GM04503 (cell line): ENCODE data around the gene DPYSL5.
"Not testable (repeated sequence)": the region's sequence is repeated elsewhere in the genome, so short reads cannot be mapped to it uniquely, and the experiment has no call there.

Experiments used
- DNase-seq: peaks from one replicate; pipeline ENCODE4 v3.0.0-alpha.2; 2012; ENCODE audit warnings: low read depth

Gene DPYSL5

DNA sequence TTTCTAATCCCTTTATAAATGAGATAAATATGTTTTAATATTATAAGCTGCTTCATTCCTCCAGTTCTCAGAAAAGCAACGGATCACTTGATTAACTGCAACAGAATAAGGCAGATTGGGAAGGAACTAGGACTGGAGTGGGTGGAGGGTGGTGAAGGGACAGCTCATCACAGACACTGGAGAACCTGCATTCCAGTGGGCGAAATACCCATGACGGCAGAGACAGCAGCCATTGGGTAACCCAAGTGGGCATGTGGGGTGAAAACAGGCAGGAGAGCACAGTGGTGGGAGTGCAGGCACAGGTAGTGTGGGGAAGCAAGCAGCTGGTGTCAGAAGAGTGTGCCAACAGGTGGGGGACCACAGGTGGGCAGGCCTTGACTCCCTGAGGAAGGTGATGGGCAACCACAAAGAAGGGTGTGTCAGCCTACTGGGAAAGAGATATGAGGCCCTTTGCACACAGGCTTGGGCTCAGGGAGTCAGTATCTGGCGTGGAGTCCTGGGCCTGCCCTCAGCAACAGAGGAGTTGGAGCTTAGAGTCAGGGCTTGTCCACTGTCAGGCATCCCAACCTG, 27.2 kb downstream of the DPYSL5 start:
- DNase-seq: no peak

DNA sequence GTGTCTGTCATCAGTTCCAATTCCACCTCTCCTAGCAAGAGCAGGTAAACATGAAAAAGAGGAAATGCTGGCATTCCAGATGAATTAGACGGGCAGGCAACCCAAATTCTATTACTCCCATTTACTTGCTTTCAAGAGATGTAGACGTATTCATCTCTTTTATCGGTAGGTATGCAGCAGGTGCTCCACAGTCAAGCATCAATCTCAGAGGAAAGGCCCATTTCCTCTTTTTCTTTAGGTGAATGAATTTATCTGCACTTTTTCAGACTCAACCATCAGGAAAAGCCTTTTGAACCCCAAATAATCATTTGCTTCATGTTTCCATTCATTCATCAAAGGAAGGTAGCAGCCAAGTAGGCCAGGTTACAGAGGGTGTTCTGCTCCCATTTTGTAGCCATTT, 27.9 kb downstream of the DPYSL5 start:
- DNase-seq: no peak

- no peak for DNase-seq
Observed at GRCh38 chr2:26876260-26876659, 28.3 kb downstream of the DPYSL5 start.

DNA sequence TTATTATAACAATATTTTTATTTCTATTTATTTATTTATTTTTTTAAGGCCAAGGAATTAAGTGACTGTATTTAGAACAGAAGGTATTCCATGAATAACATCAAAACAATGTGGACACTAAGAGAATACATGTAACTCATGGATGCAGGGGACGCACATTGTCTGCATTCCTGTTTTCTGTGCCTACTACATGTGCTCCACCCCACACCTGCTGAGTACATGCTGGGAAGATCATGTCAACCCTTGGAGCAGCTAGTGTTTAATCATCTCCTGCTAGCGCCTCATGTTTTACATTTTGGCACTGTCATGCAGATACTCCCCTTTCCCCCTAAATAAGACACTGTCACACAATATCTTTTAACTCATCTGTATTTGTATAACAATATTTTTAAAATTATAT, 29.3 kb downstream of the DPYSL5 start:
- DNase-seq: no peak

DNA sequence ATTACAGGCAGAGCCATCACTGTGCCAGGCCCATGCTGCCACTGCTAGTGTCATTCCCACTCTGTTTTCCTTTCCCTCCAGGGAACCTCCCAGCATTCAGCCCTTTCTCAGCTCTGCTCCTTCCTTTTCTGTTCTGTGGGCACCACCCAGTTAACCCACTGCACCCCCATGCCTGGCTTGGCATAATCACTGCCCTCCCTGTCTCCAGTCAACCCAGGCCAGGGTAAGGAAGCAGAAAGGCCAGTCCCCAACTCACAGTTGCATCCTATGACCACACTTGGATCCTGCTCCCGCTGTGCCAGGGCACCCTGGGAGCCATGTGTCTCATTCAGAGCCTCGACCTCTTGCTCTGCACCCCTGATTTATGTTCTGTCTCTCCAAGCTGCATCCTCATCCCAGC, 32.2 kb downstream of the DPYSL5 start:
- DNase-seq: no peak

DNA sequence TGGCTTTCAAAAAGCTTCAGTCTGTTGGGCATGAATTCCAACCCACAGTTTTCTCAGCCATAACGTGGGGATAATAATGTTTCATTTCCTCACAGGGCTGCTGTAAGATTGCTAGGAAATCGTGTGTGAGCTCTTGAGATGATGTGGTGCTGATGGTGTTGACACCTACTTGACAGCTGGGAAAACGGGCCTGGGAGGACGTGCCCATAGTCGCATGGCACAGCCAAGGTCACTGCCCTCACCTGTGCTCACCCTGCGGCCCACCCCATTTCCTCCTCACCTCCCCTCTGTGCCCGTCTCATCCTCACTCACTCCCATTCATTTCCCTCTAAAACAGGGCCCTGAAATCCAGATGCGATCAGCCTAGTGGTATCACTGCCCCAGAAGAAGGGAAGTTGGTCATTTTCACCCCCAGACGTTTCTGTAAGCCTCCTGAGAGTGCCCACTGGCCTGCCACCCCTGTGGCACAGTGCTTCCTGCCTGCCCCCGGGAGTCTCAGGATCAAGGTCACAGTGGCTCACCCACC, 33.0 kb downstream of the DPYSL5 start:
- DNase-seq: no peak

DNA sequence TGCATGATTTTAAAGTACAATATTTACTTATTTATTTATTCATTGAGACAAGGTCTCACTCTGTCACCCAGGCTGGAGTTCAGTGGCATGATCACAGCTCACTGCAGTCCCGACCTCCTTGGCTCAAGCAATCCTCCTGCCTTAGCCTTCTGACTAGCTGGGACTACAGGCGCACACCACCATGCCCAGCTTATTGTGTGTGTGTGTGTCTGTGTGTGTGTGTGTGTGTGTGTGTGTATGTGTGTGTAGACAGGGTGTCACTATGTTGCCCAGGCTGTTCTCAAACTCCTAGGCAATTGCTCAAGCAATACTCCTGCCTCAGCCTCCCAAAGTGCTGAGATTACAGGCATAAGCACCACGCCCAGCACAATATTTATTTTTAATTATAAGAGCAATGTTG, 34.3 kb downstream of the DPYSL5 start:
- DNase-seq: not testable (repeated sequence)

- DNase-seq: no peak
Observed at GRCh38 chr2:26883956-26884355, 36.0 kb downstream of the DPYSL5 start.

DNA sequence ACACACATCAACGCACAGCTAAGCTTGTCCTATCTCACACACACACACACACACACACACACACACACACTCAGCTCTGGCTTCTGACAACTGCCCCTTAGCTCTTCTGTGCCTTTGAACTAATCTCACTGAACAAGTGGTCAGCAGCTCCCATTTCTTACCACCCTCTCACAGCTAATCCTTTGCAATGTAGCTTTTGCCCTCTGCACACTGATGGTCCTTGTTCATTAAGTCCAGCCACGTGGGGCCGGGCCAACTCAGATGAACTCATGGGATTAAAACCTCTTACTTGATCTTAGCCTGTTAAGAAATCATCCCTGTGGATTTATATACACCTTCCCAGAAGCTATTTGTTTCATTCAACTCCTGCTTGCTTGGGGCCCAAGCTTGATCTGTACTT, 36.6 kb downstream of the DPYSL5 start:
- DNase-seq: no peak

DNA sequence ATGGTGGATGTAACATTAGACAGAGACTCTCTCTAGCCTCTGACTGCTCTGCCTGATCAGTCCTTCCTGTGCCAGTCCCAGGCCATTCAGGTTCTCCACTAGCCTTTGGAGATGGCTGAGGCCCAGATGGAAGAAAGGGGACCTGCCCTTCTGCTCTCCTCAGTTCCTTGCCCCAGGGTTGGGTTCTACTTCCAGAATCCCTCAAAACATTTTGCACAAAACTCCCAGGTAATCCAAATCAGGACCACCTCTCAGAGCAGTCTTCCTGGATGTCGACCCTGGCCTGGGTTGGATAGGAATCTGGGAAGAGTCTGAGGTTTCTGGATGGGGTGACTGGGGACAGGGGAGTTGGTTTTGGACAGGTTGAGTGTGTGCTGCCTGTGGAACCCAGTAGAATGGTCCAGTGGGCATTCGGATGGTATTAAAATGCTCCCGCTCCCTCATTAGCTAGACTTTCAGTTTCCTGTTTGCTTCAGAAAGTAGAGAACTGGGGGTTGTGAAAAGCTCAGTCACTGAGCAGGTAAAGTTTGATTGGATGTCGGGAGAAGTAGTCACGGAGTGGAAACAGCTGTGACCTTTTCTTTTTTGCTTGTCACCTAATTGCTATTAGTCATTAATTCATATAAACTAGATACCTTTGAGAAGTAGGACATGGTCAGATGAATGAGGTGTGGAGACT, 37.9 kb downstream of the DPYSL5 start:
- DNase-seq: no peak

- no peak for DNase-seq
Observed at GRCh38 chr2:26886736-26887135, 38.8 kb downstream of the DPYSL5 start.

DNA sequence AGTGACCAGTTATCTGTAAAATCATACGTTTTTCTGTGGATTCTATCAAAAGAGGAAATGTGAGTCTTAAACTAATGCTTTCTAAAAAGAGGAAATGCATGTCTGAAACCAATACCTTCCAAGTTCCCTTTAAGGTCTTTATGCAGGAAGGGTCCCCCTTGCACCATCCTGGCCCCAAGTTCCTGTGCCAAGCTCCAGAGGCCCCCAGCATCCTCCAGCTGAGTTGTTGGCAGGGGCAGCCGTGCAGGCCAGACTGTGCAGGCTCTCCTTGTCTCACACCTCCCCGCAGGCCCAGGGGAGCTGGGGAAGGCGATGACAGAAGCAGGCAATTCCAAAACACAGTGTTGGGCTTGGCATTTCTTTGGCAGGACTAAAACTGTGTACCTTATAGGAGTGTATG, 39.2 kb downstream of the DPYSL5 start:
- DNase-seq: no peak

- DNase-seq: no peak
Observed at GRCh38 chr2:26889796-26890195, 41.9 kb downstream of the DPYSL5 start.

- no peak for DNase-seq
Observed at GRCh38 chr2:26890341-26891000, 42.5 kb downstream of the DPYSL5 start.

DNA sequence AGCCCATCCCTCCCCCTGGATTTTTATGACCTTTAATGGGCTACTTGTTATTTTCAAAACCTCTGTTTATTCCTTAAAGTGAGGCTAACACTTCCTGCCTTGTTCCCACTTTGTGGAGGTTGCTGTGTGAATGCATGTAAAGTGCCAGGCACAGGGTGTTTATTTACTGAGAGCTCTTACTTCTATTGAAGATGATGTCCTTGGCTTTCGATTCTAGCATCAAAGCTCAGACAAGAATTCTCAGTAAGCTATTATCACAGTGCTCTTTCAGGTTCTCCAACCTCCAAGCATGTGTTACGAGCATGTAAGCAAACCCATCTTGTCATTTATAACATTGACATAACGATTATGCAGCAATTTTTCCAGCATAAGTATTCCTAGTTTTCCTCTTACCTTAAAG, 44.2 kb downstream of the DPYSL5 start:
- DNase-seq: no peak

- DNase-seq: no peak
Observed at GRCh38 chr2:26892922-26893524, 45.1 kb downstream of the DPYSL5 start.

DNA sequence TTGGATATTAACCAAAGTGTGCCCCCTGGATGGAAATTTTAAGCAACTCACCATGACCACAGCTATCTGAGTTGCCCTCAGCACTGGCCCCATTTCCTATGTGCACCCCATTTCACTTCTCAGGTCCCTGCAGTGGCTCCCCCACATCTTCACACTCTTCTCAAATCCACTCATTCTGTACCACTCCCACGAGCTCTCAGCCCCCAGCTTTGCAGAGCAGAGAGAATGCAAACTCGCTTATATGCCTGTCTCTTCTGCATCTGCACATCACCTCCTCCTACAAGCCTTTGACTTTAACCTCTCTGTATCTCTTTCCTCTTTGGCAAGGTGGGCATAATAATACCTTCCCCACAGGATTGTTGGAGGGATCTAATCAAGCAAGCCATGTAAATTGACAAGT, 46.2 kb downstream of the DPYSL5 start:
- no peak for DNase-seq

- no peak for DNase-seq
Observed at GRCh38 chr2:26897807-26898479, 50.0 kb downstream of the DPYSL5 start.

GRCh38 chr2:26898480-26899078, 50.6 kb downstream of the DPYSL5 start:
- DNase-seq: no peak

DNA sequence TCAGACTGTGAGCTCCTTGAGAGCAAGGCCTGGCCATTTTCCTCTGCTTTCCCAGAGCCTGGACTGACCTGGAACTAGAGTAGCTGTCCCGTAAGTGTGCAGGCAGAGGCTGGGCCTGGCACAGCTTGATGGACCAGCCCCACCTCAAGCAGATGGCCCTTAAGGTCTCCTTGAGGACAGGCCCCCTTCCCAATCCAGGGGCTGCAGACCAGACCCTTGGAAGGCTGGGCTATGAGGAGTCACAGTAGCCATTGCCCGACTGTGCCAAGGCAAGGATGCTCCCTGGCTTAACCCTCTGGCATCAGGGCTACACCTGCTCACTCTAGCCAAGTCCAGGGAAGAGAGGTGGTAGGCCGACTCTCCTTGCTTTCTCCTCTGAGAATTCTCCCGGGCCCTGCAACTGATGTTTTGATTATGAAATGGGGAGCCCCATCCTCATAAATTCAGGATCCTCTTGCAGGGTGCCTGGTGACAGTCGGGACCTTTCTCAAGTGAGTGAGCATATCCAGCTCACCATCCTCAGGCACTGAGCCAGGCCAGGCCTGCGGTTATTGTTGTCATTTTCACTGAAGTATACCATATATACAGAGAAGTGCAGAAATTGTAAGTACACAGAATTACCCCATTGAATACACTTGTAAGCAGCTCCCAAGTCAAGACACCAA, 51.7 kb downstream of the DPYSL5 start:
- DNase-seq: no peak

- no peak for DNase-seq
Observed at GRCh38 chr2:26900831-26901321, 52.9 kb downstream of the DPYSL5 start.
